H1 (cell line): Measurements from ENCODE around the gene POU3F2. TPM values are rescaled to one million over a fixed set of nuclear protein-coding genes. Genes with fewer than 3 reads are reported as not detected.

Experiments
- EZH2 ChIP-seq: fragments of 200-600 bp; sonication (generic); IDR thresholded peaks from 2 replicates; pipeline ENCODE4 v1.7.1; 2012; ENCODE audit warnings: low read depth, mild to moderate bottlenecking, moderate library complexity, low read length, inconsistent platforms; ENCODE audit not compliant: severe bottlenecking
- GABPA ChIP-seq: IDR thresholded peaks from 2 replicates; pipeline ENCODE4 v1.6.1; 2011; ENCODE audit warnings: mild to moderate bottlenecking, low read length, moderate library complexity, borderline replicate concordance; ENCODE audit not compliant: insufficient read depth
- HDAC6 ChIP-seq: IDR thresholded peaks from one replicate; pipeline ENCODE4 v1.7.1; 2012; ENCODE audit warnings: low read depth, mild to moderate bottlenecking, inconsistent platforms, low read length, moderate library complexity
- JUN ChIP-seq: IDR thresholded peaks from 2 replicates; pipeline ENCODE4 v1.6.1; 2011; ENCODE audit warnings: low read depth, mild to moderate bottlenecking, improper control_type of control experiment, low read length
- KDM5A ChIP-seq: fragments of 200-600 bp; IDR thresholded peaks from 2 replicates; pipeline ENCODE4 v1.7.1; 2012; ENCODE audit warnings: mild to moderate bottlenecking, low read length, inconsistent platforms, mixed read lengths
- RBBP5 ChIP-seq: IDR thresholded peaks from 2 replicates; pipeline ENCODE4 v1.7.1; 2012; ENCODE audit warnings: low read depth, mild to moderate bottlenecking, inconsistent platforms, low read length, moderate library complexity, borderline replicate concordance
- SRF ChIP-seq: IDR thresholded peaks from 2 replicates; pipeline ENCODE4 v1.6.1; 2011; ENCODE audit warnings: mild to moderate bottlenecking, low read depth, low read length, moderate library complexity
- polyA plus RNA-seq, 7 experiments: library from polyadenylated mRNA; depleted of rRNA in 3 of 7; stranded (reverse) in 5 of 7; unstranded in 2 of 7; fragments of >200 nt in 5 of 7; fragments of 200-250 nt in 2 of 7; gene quantifications; 1 replicate in 5 of 7; 2 replicates in 1 of 7; 4 replicates in 1 of 7; pipeline versions ENCODE4 v1.2.1 to v1.2.3, GENCODE V29; 2011 to 2013; ENCODE audit warnings: missing spikeins in 2 of 7, mixed read lengths in 2 of 7
- total RNA-seq: library from RNA; stranded (reverse); fragmentation: NEBNext Ultra II Directional; extraction: Animal tissue kit (Norgen Biotek cat#: 25700); gene quantifications from 2 replicates; pipeline ENCODE4 v1.2.1, GENCODE V29; 2021

Gene POU3F2
- total and polyA plus RNA-seq, 2 of the 8 experiments (the other 6 are each of a cell fraction or from before 2014, with no cell fraction given): 0.09 to 0.35 TPM

DNA sequence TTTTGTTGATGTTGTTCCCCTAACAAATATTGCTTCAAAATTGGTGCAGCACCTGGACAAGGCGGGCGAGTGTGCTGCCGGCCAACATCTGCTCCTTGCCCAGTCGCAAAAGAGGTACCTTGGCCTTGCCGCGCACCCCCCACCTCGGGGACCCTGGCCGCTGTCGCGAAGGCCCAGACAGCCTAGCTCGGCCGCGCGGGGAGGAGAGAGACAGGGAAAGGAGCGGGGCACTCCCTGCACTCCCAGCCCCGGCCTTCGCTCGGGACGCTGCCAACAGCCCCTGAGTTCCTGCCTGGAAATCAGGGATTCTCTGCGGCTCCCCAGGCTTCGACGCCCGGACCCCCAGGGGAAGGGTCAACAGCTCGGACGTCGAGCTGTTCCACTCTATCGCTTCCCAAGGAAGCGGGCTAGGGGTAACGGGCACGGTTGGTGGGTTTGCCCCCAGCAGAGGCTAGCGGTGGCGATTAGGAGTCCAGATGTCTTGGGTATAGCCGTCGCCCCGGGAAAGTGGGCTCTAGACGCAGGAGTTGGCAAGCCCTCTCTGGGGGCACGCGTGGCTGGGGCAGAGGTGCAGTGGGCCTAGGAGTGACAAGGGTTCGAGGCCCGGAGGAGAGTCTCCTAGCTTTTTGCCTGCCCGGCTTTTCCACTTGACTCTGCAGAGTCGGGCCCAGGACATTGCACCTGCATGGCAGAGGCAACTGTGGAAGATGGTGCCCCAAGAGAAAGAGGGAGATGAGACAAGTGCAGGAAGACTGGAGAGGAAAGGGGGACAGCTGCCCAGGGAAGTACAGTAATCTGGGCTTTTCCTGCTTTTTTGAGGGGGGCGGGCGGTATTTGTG, 8.2 kb downstream of the POU3F2 start (continued):
- TF ChIP-seq KDM5A (no peak), HDAC6 (no peak), JUN (no peak), SRF (no peak), RBBP5 (peak; percentile 75), GABPA (no peak), EZH2 (peak; percentile 72)
